ENCODE results near the gene IFNK. TPM values are rescaled to one million over a fixed set of nuclear protein-coding genes. Genes with fewer than 3 reads are reported as not detected.

Gene IFNK
- total and polyA plus RNA-seq, 2 donors (not counting 1 experiment from before 2014, with no cell fraction given): not detected

DNA sequence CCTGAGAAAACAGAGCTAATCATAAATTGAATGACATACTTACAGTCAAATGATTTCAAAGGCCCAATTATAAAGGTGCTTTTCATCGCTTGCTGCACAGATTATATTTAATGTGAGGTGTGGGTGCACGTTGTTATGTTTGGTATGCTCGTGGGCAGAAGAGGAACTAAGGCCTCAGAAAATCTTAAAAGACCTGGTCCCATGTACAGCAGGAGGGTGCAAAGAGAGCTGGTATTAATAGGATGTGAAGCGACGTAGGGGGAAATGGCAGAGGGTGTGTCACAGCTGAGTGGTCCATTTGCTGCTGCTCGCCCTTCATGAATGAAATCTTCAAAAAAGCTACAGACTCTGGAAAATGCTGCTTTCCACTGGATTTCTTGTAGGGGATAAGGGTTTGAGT is 40.5 kb upstream of the IFNK start:
- no peaks in the 10 kb centered on the region for H3K9me3 ChIP-seq (ENCODE audit: control insufficient read depth, insufficient read depth, low read depth, low read length)
- no peaks in the 10 kb centered on the region for H3K79me2 ChIP-seq (ENCODE audit: control insufficient read depth, insufficient read depth, low read length)
- H3K36me3 ChIP-seq (ENCODE audit: control insufficient read depth, insufficient read depth, low read length): no peaks in the 10 kb centered on the region
- no peak overlapping the region for H3K4me2 ChIP-seq (ENCODE audit: extremely low read depth, insufficient read depth, low read length)
- H3K27ac ChIP-seq (ENCODE audit: insufficient read depth, low read length): no peak overlapping the region
- TF ChIP-seq, protein P1, sequence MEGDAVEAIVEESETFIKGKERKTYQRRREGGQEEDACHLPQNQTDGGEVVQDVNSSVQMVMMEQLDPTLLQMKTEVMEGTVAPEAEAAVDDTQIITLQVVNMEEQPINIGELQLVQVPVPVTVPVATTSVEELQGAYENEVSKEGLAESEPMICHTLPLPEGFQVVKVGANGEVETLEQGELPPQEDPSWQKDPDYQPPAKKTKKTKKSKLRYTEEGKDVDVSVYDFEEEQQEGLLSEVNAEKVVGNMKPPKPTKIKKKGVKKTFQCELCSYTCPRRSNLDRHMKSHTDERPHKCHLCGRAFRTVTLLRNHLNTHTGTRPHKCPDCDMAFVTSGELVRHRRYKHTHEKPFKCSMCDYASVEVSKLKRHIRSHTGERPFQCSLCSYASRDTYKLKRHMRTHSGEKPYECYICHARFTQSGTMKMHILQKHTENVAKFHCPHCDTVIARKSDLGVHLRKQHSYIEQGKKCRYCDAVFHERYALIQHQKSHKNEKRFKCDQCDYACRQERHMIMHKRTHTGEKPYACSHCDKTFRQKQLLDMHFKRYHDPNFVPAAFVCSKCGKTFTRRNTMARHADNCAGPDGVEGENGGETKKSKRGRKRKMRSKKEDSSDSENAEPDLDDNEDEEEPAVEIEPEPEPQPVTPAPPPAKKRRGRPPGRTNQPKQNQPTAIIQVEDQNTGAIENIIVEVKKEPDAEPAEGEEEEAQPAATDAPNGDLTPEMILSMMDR (conservative IDR thresholded peaks at IDR 0.05 in 1 of 2, IDR thresholded peaks at IDR 0.05 in 1 of 2; ENCODE audit: low read depth in 1 of 2, low read length in 2 of 2): no peak
- TF ChIP-seq EZH2 (IDR thresholded peaks at IDR 0.05; ENCODE audit: low read length, missing control alignments): no peak
- no peak overlapping the region for H2AFZ ChIP-seq (ENCODE audit: low read length)
- no peaks in the 10 kb centered on the region for H4K20me1 ChIP-seq (ENCODE audit: control insufficient read depth, extremely low read depth, insufficient read depth, low read length)
- H3K4me3 ChIP-seq (replicated peaks in 1 of 4; ENCODE audit: control extremely low read depth in 1 of 4, insufficient read depth in 1 of 4, low read depth in 3 of 4, low read length in 4 of 4): no peak overlapping the region
- no peaks in the 10 kb centered on the region for H3K27me3 ChIP-seq (ENCODE audit: control insufficient read depth, insufficient read depth, low read length)
- DNase-seq (ENCODE audit: low read depth in 2 of 2): no peak
- H3K9ac ChIP-seq (ENCODE audit: insufficient read depth, low read length): no peak overlapping the region
- no peaks in the 10 kb centered on the region for H3K4me1 ChIP-seq (ENCODE audit: control insufficient read depth, extremely low read depth, insufficient read depth, low read length)

- no peak overlapping the region for H3K4me2 ChIP-seq (ENCODE audit: extremely low read depth, insufficient read depth, low read length)
- no peak for DNase-seq (ENCODE audit: low read depth in 2 of 2)
- H3K9ac ChIP-seq (ENCODE audit: insufficient read depth, low read length): no peak overlapping the region
- H3K4me3 ChIP-seq (replicated peaks in 1 of 4; ENCODE audit: control extremely low read depth in 1 of 4, insufficient read depth in 1 of 4, low read depth in 3 of 4, low read length in 4 of 4): no peak overlapping the region
- no peaks in the 10 kb centered on the region for H3K27me3 ChIP-seq (ENCODE audit: control insufficient read depth, insufficient read depth, low read length)
- no peaks in the 10 kb centered on the region for H3K79me2 ChIP-seq (ENCODE audit: control insufficient read depth, insufficient read depth, low read length)
- no peaks in the 10 kb centered on the region for H3K9me3 ChIP-seq (ENCODE audit: control insufficient read depth, insufficient read depth, low read depth, low read length)
- H3K36me3 ChIP-seq (ENCODE audit: control insufficient read depth, insufficient read depth, low read length): no peaks in the 10 kb centered on the region
- H3K27ac ChIP-seq (ENCODE audit: insufficient read depth, low read length): no peak overlapping the region
- no peak overlapping the region for H2AFZ ChIP-seq (ENCODE audit: low read length)
- TF ChIP-seq, protein P1 (conservative IDR thresholded peaks at IDR 0.05 in 1 of 2, IDR thresholded peaks at IDR 0.05 in 1 of 2; ENCODE audit: low read depth in 1 of 2, low read length in 2 of 2): no peak
- no peak for TF ChIP-seq EZH2 (IDR thresholded peaks at IDR 0.05; ENCODE audit: low read length, missing control alignments)
- H3K4me1 ChIP-seq (ENCODE audit: control insufficient read depth, extremely low read depth, insufficient read depth, low read length): no peaks in the 10 kb centered on the region
- no peaks in the 10 kb centered on the region for H4K20me1 ChIP-seq (ENCODE audit: control insufficient read depth, extremely low read depth, insufficient read depth, low read length)
These were observed 38.9 kb upstream of the IFNK start for GRCh38 chr9:27485158-27485557.

DNA sequence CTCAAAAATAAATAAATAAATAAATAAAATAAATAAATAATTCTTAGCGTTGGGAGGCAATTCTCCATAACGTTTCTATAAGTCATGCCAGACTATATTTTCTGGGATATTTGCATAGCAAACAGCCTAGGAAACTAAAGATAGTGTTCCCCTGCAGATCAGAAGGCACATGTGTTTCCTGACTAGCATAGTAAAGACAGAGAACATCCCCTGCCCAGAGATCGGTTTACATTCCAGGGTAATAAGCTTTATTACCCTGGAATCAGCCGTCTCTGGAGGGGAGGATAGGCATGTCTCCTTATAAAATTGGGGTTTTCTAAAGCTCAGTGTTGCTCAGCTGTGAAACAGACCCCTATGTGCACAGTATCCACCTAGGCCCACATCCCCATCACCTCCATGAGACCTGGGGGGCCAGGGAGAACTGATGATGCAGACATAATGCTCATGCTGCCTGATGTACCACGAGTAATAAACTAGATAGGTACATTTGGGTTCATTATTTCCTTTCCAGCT is 36.9 kb upstream of the IFNK start:
- Histone ChIP-seq H3K36me3 (ENCODE audit: control insufficient read depth, insufficient read depth, low read length) (no peaks in the 10 kb centered on the region), H3K4me2 (ENCODE audit: extremely low read depth, insufficient read depth, low read length) (no peak overlapping the region), H2AFZ (ENCODE audit: low read length) (no peak overlapping the region), H3K4me3 (replicated peaks in 1 of 4; ENCODE audit: control extremely low read depth in 1 of 4, insufficient read depth in 1 of 4, low read depth in 3 of 4, low read length in 4 of 4) (no peak overlapping the region), H3K27me3 (ENCODE audit: control insufficient read depth, insufficient read depth, low read length) (no peaks in the 10 kb centered on the region), H3K4me1 (ENCODE audit: control insufficient read depth, extremely low read depth, insufficient read depth, low read length) (no peaks in the 10 kb centered on the region), H3K27ac (ENCODE audit: insufficient read depth, low read length) (no peak overlapping the region), H4K20me1 (ENCODE audit: control insufficient read depth, extremely low read depth, insufficient read depth, low read length) (no peaks in the 10 kb centered on the region), H3K79me2 (ENCODE audit: control insufficient read depth, insufficient read depth, low read length) (no peaks in the 10 kb centered on the region), H3K9me3 (ENCODE audit: control insufficient read depth, insufficient read depth, low read depth, low read length) (no peaks in the 10 kb centered on the region), H3K9ac (ENCODE audit: insufficient read depth, low read length) (no peak overlapping the region)
- TF ChIP-seq, protein P1 (conservative IDR thresholded peaks at IDR 0.05 in 1 of 2, IDR thresholded peaks at IDR 0.05 in 1 of 2; ENCODE audit: low read depth in 1 of 2, low read length in 2 of 2): no peak
- TF ChIP-seq EZH2 (IDR thresholded peaks at IDR 0.05; ENCODE audit: low read length, missing control alignments): no peak
- DNase-seq (ENCODE audit: low read depth in 2 of 2): no peak
